HepG2 (cell line): ENCODE results near the gene CCDC7. TPM values are rescaled to one million over a fixed set of nuclear protein-coding genes. Genes with fewer than 3 reads are reported as not detected.

Source experiments
- ATAC-seq: fragments of 200-7000 bp; cut with Tn5 transposase; 3 replicates; pipeline ENCODE4 v1.9.1; 2020; ENCODE audit warnings: mild to moderate bottlenecking, moderate library complexity
- BruUV-seq: library from RNA; stranded (reverse); fragments of 400-500 nt; replicated peaks from 2 replicates; lab custom pipeline; 2021; lab: Mats Ljungman, UMichigan
- CTCF ChIA-PET: fragments of 300-600 bp; formaldehyde crosslinking; extraction: SDS; loops from one replicate; lab custom pipeline; 2021; ENCODE audit warnings: low total read pairs, inconsistent platforms, low intra/inter-chr PET ratio; lab: Yijun Ruan, JAX
- POLR2A ChIA-PET: fragments of 350-600 bp; sonication (Branson Sonifier 250); formaldehyde crosslinking; loops from one replicate; lab custom pipeline; 2020; ENCODE audit warnings: antibody characterized with exemption, inconsistent platforms; lab: Yijun Ruan, JAX
- DNase-seq: peaks from one replicate; pipeline ENCODE4 v3.0.0-alpha.2; 2015; ENCODE audit warnings: low spot score
- FAIRE-seq: peaks from 3 replicates; lab custom pipeline; 2011; peaks lifted over from hg19 to GRCh38; lab: Jason Lieb, UNC
- H2AFZ ChIP-seq: one replicate; pipeline ENCODE4 v1.6.1; 2011; ENCODE audit warnings: low read length, inconsistent platforms
- H3K27ac ChIP-seq: fragments of 300-600 bp; 3 replicates; pipeline ENCODE4 v1.8.0; 2011; ENCODE audit warnings: mixed run types, mild to moderate bottlenecking, mixed read lengths, low read length, inconsistent platforms; ENCODE audit not compliant: insufficient read depth; ENCODE audit errors: extremely low read length
- H3K27me3 ChIP-seq, 2 experiments: fragments of 200-600 bp in 1 of 2; 2 replicates in 1 of 2; 3 replicates in 1 of 2; pipeline versions ENCODE4 v1.6.0 to v1.8.0; 2011; ENCODE audit warnings: low read length in 2 of 2, mild to moderate bottlenecking in 2 of 2, moderate library complexity in 2 of 2, inconsistent platforms in 1 of 2; ENCODE audit not compliant: insufficient read depth in 2 of 2, control insufficient read depth in 1 of 2
- H3K36me3 ChIP-seq, 2 experiments: fragments of 200-600 bp in 1 of 2; replicated peaks in 1 of 2; 2 replicates in 1 of 2; 3 replicates in 1 of 2; pipeline versions ENCODE4 v1.5.1 to v1.8.0; 2011; ENCODE audit warnings: low read length in 2 of 2, inconsistent platforms in 1 of 2; ENCODE audit not compliant: insufficient read depth in 2 of 2, control insufficient read depth in 1 of 2
- H3K4me1 ChIP-seq: 2 replicates; pipeline ENCODE4 v1.5.1; 2012; ENCODE audit warnings: low read length, inconsistent platforms; ENCODE audit not compliant: insufficient read depth
- H3K4me2 ChIP-seq: 2 replicates; pipeline ENCODE4 v1.6.0; 2011; ENCODE audit warnings: low read depth, low read length, inconsistent platforms
- H3K4me3 ChIP-seq, 3 experiments: fragments of 200-600 bp in 1 of 3; sonication (generic), shearing (Covaris generic) in 1 of 3; replicated peaks in 1 of 3; 2 replicates each; pipeline ENCODE4 v1.5.1; 2011 to 2016; ENCODE audit warnings: low read length in 3 of 3, inconsistent platforms in 2 of 3, low read depth in 2 of 3, mild to moderate bottlenecking in 2 of 3, control low read depth in 1 of 3, mixed read lengths in 1 of 3; ENCODE audit not compliant: insufficient read depth in 1 of 3
- H3K79me2 ChIP-seq: one replicate; pipeline ENCODE4 v1.6.1; 2011; ENCODE audit warnings: low read length, inconsistent platforms; ENCODE audit not compliant: insufficient read depth
- H3K9ac ChIP-seq: 2 replicates; pipeline ENCODE4 v1.6.0; 2011; ENCODE audit warnings: mild to moderate bottlenecking, low read depth, low read length, inconsistent platforms; ENCODE audit not compliant: insufficient read depth
- H3K9me3 ChIP-seq: 2 replicates; pipeline ENCODE4 v1.5.1; 2012; ENCODE audit warnings: mild to moderate bottlenecking, low read length
- H4K20me1 ChIP-seq: 2 replicates; pipeline ENCODE4 v1.6.0; 2011; ENCODE audit warnings: inconsistent platforms, mild to moderate bottlenecking, low read length, moderate library complexity; ENCODE audit not compliant: insufficient read depth
- ATF2 ChIP-seq: sonication (generic); formaldehyde crosslinking; IDR thresholded peaks from 2 replicates; pipeline ENCODE4 v1.4.0; 2020; ENCODE audit warnings: missing genetic modification reagents
- ATRX ChIP-seq: sonication (generic); formaldehyde crosslinking; IDR thresholded peaks from 2 replicates; pipeline ENCODE4 v1.4.0; 2020; ENCODE audit warnings: missing genetic modification reagents, borderline replicate concordance
- ETV6 ChIP-seq: sonication (generic); formaldehyde crosslinking; conservative IDR thresholded peaks from 2 replicates; pipeline ENCODE4 v1.4.0; 2020; ENCODE audit warnings: missing genetic modification reagents
- HMG20B ChIP-seq: conservative IDR thresholded peaks from 2 replicates; pipeline ENCODE4 v1.6.1; 2016; ENCODE audit warnings: missing genetic modification reagents, missing compliant biosample characterization
- RCOR2 ChIP-seq: IDR thresholded peaks from 2 replicates; pipeline ENCODE4 v1.6.1; 2016; ENCODE audit warnings: missing biosample characterization, missing genetic modification reagents
- RXRA ChIP-seq: sonication (generic); formaldehyde crosslinking; IDR thresholded peaks from 2 replicates; pipeline ENCODE4 v1.5.1; 2020; ENCODE audit warnings: missing genetic modification reagents
- SAP130 ChIP-seq: IDR thresholded peaks from 2 replicates; pipeline ENCODE4 v1.6.1; 2016; ENCODE audit warnings: low read depth
- SETDB1 ChIP-seq: sonication (generic); formaldehyde crosslinking; IDR thresholded peaks from 2 replicates; pipeline ENCODE4 v1.5.1; 2020; ENCODE audit warnings: missing genetic modification reagents, mild to moderate bottlenecking, borderline replicate concordance
- SP5 ChIP-seq: IDR thresholded peaks from 2 replicates; pipeline ENCODE4 v1.6.1; 2016; ENCODE audit warnings: low read depth, borderline replicate concordance
- ZNF121 ChIP-seq: sonication (generic); formaldehyde crosslinking; IDR thresholded peaks from 2 replicates; pipeline ENCODE4 v1.5.0; 2020; ENCODE audit warnings: mild to moderate bottlenecking, missing genetic modification reagents
- ZNF605 ChIP-seq: sonication (generic); formaldehyde crosslinking; IDR thresholded peaks from 2 replicates; pipeline ENCODE4 v1.8.0; 2022; ENCODE audit warnings: mild to moderate bottlenecking, missing genetic modification reagents
- WGBS: methylation state at CpG from one replicate; pipeline ENCODE4 v1.1.6; 2017; ENCODE audit warnings: low lambda C conversion rate; 5-methylcytosine and 5-hydroxymethylcytosine counted together
- in situ Hi-C: cut with HindIII; loops from 2 replicates; pipeline ENCODE4 v1.10.0; 2017; ENCODE audit warnings: low pct_unique_long_range_greater_than_20kb; ENCODE audit not compliant: extremely low pct_ligation_motif_present
- intact Hi-C: fragments of 100-400 bp; cut with micrococcal nuclease; formaldehyde crosslinking; loops from one replicate; pipeline ENCODE4 v1.10.0; 2022; ENCODE audit not compliant: unreplicated experiment
- polyA plus RNA-seq, 8 experiments: library from polyadenylated mRNA; depleted of rRNA in 3 of 8; stranded (reverse) in 7 of 8; unstranded in 1 of 8; fragments of >200 nt; fragmentation: Illumina TruSeq in 4 of 8; extraction: Trizol in 4 of 8; gene quantifications; 2 replicates each; pipeline versions ENCODE4 v1.2.1 to v1.2.3, GENCODE V29; 2011 to 2016; ENCODE audit warnings: low read depth in 4 of 8, missing spikeins in 1 of 8, mixed read lengths in 1 of 8; ENCODE audit not compliant: insufficient read depth in 1 of 8
- total RNA-seq, 5 experiments: library from RNA; depleted of rRNA; stranded (reverse); fragments of >200 nt; fragmentation: Illumina TruSeq; extraction: Trizol; gene quantifications; 2 replicates each; pipeline ENCODE4 v1.2.3, GENCODE V29; 2016; ENCODE audit warnings: low read depth in 1 of 5
- TF ChIP-seq, protein P1 (sequence below): sonication (generic); formaldehyde crosslinking; IDR thresholded peaks from 2 replicates; pipeline ENCODE4 v1.8.1; 2023; ENCODE audit warnings: missing genetic modification reagents, mild to moderate bottlenecking, borderline replicate concordance

CCDC7 gene
- total and polyA plus RNA-seq, 2 of the 13 experiments (the other 11 are each of a cell fraction or from before 2014, with no cell fraction given): 0.40 to 1.8 TPM

- Histone ChIP-seq H3K4me3 (no peak overlapping the region), H4K20me1 (no peaks in the 10 kb centered on the region), H2AFZ (no peak overlapping the region), H3K9ac (no peak overlapping the region), H3K4me1 (no peaks in the 10 kb centered on the region), H3K27me3 (no peaks in the 10 kb centered on the region), H3K36me3 (no peaks in the 10 kb centered on the region), H3K27ac (no peak overlapping the region), H3K79me2 (no peaks in the 10 kb centered on the region), H3K4me2 (no peak overlapping the region), H3K9me3 (no peaks in the 10 kb centered on the region)
- intact Hi-C loops (no loop called here), in situ Hi-C loops (no loop called here)
- ATAC-seq (no peak), DNase-seq (no peak), FAIRE-seq (no peak)
- ChIA-PET CTCF (no interaction called here), POLR2A (no interaction called here)
- no peak for TF ChIP-seq ATF2 (CRISPR knock-in tag)
- no peak for TF ChIP-seq RCOR2 (CRISPR knock-in tag)
- TF ChIP-seq ZNF605 (CRISPR knock-in tag): no peak
- TF ChIP-seq SETDB1 (CRISPR knock-in tag): no peak
- TF ChIP-seq HMG20B: no peak
- no peak for TF ChIP-seq ETV6 (CRISPR knock-in tag)
- TF ChIP-seq SP5 (CRISPR knock-in tag): no peak
- no TSS peak for BruUV-seq
Measured at GRCh38 chr10:32878646-32879045, 432.7 kb downstream of the CCDC7 start.

DNA sequence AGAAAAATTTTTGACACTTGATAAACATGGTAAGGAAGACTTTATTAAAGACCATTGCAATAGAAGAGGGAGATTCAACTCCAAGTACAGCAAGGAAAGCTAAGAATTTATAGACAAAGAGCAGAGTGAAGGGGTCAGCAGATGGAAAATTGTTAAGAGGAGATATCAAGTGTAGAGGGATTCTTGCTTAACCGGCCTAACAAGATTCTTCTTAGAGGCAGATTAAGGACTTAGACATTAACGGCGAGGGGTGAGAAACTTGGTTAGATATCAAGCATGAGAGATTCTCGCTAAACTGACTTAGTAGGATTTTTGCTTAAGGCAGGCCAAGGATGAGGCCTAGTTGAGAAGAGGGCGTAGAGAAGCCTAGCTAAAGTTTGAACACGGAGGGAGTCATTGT is 436.1 kb downstream of the CCDC7 start:
- no peak overlapping the region for H3K4me3 ChIP-seq
- BruUV-seq: no TSS peak
- no peak overlapping the region for H3K4me2 ChIP-seq
- H3K36me3 ChIP-seq: no peaks in the 10 kb centered on the region
- H3K27me3 ChIP-seq: no peaks in the 10 kb centered on the region; a peak in 1 of 5 replicates
- in situ Hi-C loops (no loop called here), intact Hi-C loops (no loop called here)
- TF ChIP-seq ZNF121 (CRISPR knock-in tag) (no peak), SAP130 (no peak), ATRX (CRISPR knock-in tag) (no peak), RXRA (CRISPR knock-in tag) (no peak)
- TF ChIP-seq, protein P1, sequence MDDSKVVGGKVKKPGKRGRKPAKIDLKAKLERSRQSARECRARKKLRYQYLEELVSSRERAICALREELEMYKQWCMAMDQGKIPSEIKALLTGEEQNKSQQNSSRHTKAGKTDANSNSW (CRISPR knock-in tag): no peak
- H4K20me1 ChIP-seq: no peaks in the 10 kb centered on the region
- 64% methylated on average over 6 of the region's 6 CpGs for WGBS
- no peak overlapping the region for H2AFZ ChIP-seq
- H3K27ac ChIP-seq: no peak overlapping the region
- FAIRE-seq (no peak), ATAC-seq (no peak), DNase-seq (no peak)
- no peaks in the 10 kb centered on the region for H3K4me1 ChIP-seq
- ChIA-PET CTCF (no interaction called here), POLR2A (no interaction called here)
- no peaks in the 10 kb centered on the region for H3K79me2 ChIP-seq
- no peak overlapping the region for H3K9ac ChIP-seq
- H3K9me3 ChIP-seq: no peaks in the 10 kb centered on the region
